Measurements from ENCODE around the gene DRC7.
"Not testable (repeated sequence)": the region's sequence is repeated elsewhere in the genome, so short reads cannot be mapped to it uniquely, and the experiment has no call there.

The DRC7 gene

DNA sequence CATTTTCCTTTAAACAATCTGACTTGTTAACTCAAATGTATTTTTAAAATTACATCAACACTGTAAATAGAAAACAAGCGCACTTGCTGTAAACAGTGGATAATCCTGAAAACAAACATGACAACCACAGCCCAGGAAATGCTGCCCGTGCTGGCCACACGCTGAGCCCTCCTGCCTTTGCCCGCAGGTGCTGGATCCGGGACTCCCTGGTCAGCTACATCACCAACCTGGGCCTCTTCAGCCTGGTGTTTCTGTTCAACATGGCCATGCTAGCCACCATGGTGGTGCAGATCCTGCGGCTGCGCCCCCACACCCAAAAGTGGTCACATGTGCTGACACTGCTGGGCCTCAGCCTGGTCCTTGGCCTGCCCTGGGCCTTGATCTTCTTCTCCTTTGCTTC, 33.1 kb upstream of the DRC7 start:
- DNase-seq, result no peak

GRCh38 chr16:57661936-57662906, 32.4 kb upstream of the DRC7 start:
- DNase-seq, result no peak

DNA sequence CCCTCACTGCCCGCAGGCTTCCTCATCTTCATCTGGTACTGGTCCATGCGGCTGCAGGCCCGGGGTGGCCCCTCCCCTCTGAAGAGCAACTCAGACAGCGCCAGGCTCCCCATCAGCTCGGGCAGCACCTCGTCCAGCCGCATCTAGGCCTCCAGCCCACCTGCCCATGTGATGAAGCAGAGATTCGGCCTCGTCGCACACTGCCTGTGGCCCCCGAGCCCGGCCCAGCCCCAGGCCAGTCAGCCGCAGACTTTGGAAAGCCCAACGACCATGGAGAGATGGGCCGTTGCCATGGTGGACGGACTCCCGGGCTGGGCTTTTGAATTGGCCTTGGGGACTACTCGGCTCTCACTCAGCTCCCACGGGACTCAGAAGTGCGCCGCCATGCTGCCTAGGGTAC, 31.2 kb upstream of the DRC7 start:
- DNase-seq, result no peak

- DNase-seq, result no peak
These were observed 30.5 kb upstream of the DRC7 start for GRCh38 chr16:57663917-57664661.

- DNase-seq, result no peak
These were observed 30.0 kb upstream of the DRC7 start for GRCh38 chr16:57664662-57665025.

DNA sequence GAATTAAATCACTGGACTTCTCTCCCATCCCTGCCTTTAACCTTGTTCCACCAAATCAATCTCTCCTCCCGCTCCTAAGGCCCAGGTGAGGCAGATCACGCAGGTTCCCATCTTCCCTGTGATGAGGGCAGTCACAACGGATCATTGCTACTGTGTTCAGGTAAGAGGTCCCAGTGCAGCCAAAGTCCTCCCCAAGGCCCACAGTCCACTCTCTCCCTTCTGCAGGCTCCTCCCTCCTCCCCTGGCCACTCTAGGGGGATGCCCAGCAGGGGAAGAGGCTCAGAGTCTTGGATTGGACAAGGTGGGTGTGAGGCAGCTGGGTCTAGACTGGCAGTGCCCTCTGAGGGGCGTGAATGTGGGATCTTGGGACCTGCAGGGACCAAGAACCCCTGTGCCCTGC, 29.1 kb upstream of the DRC7 start:
- no peak for DNase-seq

- no peak for DNase-seq
These were observed 28.1 kb upstream of the DRC7 start for GRCh38 chr16:57666353-57667047.

DNA sequence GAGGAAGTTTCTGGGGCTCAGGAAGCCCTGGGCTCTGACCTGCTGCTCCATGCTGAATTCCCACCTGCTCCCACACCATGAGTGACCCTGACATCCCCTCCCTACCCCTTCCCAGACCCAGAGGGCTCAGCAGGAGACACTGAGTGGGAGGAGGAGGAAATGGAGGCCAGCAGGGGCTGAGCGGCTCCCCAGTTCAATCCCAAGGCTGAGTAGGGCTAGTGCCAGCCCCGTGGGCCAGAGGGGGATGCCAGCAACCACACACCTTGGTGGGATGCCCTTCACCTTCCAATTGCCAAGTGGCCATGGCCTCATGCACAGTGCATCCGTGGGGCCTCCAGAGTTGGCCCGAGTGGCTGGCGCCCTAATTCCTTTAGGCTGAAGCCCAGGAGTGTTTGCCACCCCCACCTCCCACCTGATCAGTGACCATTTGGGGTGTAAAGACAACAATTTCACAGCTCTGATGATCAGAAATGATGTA, 27.5 kb upstream of the DRC7 start:
- DNase-seq, result no peak

DNA sequence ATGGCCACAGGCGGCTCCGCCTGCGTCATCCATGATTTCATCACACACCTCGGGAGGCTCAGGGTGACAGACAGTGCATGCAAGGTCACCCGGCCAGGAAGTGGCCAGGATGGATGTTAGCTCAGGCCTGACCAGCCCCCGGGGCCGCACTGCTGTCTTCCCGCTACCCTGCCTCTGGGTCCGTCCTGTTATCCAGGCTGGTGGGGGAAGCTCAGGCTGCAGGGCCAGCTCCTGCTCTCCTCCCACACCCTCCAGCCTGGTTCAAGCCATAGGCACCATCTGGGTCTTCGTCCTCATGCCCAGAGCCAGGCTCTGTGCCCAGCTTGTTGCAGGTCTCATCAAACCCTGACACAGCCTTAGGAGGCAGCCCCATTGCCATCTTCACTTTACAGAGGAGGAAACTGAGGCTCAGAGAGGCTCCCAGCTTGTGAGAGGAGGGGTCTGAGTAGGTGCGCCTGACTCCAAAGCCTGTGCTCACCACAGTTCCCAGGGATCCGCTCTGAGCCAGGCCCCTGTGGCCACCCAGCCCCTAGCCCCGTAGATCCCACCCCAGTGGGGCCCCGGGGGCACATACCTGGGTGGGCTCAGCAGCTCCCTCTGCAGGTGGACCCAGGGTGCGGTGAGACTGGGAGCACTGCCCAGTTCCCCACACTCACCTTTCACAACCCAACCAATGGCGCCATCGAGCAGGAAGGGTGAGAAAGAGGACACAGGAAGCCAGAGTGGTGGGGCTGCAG, 26.9 kb upstream of the DRC7 start:
- DNase-seq, result peak in 1 of 2 donors; percentile 66

DNA sequence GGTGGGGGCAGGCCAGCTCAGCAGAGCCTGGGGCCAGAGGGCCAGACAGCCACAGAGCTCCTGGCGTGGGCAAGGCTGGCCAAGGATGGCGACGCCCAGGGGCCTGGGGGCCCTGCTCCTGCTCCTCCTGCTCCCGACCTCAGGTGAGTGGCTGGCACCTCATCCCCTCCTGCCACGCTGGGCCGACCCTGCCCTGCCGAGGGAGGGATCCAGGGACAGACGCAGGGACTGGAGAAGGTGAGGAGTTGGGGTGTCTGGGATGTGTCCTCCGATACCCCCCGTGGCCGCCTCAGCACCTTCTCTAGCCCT, 26.4 kb upstream of the DRC7 start, which contains the start of gene ADGRG3:
Gene ADGRG3, plus strand, starts transcription at position 44 of the 309 bp plus-strand sequence. Its CDS starts 42 bp downstream, at position 86.
- DNase-seq, result no peak

- no peak for DNase-seq
These were observed 25.8 kb upstream of the DRC7 start for GRCh38 chr16:57668630-57669475.

DNA sequence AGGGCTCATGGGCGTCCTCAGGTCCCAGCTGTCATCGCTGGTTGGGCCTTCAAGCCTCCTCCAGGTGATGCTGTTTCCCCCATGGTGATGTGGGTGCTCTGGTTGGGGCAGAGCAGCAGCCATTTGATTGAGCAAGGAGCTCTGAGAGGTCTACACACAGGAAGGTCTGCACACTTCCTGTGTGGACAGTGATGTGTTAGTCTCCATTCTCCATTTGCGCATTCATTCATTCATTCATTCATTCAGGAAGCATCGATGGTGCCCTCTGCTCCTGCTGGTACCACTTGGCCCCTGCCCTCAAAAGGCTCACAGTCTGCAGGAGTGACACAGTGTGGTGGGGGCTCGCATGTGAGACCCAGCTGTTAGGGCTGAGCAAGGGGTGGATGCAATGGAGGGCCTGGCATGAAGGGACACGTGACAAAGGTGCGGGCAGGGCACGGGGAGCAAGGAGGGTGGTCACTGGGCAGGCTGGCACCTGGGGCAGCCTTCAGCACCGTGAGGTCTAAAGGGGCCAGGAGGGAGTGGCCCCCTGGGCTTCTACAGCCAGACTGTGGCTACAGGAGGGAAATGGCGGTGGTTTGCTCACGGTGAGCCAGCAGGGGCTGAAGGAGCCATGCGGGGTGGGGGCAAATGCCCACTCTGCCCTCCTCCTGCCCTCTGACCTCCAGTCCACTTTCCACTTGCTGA, 25.0 kb upstream of the DRC7 start:
- DNase-seq, result no peak

- no peak for DNase-seq
These were observed 24.4 kb upstream of the DRC7 start for GRCh38 chr16:57670196-57670595.

DNA sequence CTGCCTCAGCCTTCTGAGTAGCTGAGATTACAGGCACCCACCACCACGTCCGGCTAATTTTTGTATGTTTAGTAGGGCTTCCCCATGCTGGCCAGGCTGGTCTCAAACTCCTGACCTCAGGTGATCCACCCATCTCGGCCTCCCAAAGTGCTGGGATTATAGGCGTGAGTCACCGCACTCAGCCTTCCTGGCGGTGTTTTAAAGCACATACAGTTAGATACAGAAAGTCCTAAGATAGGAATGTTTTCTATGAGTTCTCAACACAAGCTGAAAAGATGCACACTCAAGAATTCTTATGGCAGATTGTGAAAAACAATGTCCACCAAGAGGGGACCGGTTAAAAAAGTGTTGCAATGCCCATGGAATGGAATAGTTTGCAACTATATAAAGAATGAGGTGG, 23.2 kb upstream of the DRC7 start:
- DNase-seq, result not testable (repeated sequence)

DNA sequence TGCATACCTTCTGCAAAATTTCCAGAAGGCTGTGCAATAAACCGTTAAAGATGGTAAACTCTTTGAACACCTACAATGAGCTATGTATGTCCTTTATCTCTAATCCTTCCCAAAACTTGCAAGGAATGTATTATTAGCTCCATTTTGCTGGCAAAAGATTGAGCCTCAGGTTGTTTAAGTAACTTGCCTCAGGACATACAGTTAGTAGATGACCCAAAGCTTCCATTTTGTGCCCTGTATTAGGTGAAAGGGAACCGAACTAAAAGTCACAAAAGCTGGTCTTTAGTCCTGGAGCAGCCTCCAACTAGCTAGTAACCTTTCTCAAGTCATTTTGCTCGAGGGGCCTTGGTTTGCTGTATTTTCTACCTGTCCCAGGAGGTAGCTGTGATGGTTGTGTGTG, 22.2 kb upstream of the DRC7 start:
- no peak for DNase-seq

DNA sequence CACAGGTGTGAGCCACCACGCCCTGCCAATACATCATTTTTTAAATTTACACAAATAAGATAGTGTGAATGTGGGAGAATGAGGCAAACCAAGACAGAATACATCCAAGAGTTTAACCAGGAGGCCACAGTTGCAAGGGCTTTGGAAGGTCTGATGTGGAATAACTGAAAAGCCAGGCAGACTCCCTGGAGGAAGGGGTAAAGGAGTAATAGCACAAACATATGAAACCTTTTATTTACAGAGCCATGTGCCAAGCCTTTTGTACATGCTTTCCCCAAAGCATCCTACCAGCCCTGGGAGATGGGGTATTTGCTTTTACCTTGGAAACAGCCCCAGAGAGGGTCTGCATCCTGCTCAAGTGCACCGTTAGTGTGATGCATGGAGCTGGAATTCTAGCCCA, 21.8 kb upstream of the DRC7 start:
- no peak for DNase-seq

- DNase-seq, result peak in 1 of 2 donors; percentile 55
These were observed 18.7 kb upstream of the DRC7 start for GRCh38 chr16:57675741-57676551.

- DNase-seq, result no peak
These were observed 18.0 kb upstream of the DRC7 start for GRCh38 chr16:57676553-57677085.

DNA sequence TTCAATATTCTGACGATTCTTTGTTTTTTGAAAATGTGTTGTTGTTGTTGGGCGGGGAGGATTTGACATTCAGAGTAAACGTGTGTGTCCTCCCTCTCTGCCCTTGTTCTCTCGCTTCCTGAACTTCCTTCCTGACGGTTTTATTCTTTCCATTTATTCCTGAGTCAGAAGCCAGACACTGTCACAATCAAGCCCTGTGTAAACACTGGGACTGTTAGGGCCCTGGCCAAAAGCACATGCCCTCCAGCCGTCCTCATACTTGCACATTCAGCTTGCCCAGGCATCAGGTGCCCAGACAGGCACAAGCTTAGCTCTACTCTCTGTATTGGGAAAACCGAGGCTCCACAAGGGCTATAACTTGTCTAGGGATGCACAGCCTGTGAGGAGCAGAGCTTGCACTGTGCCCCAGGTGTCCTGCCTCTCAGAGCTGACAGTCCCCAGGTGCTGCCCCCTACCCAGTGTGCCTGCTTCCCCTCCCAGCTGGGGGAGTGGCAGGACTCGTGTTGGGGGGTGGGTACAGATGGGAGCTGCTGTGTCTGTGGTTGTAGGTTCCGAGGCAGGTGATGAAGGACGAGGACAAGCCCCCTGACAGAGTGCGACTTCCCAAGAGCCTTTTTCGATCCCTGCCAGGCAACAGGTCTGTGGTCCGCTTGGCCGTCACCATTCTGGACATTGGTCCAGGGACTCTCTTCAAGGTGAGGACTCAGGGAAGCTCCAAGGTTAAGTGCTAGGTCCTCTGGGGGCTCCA, 16.8 kb upstream of the DRC7 start:
- DNase-seq, result no peak

Measured in bone marrow (tissue), 2 donors.